Natural killer cell (primary cell): ENCODE measurements around the gene TMEM38A. TPM values are rescaled to one million over a fixed set of nuclear protein-coding genes. Genes with fewer than 3 reads are reported as not detected.

Source experiments
- ATAC-seq, 3 donors: fragments of 150-1000 bp in 2 of 3; fragments of 200-7000 bp in 1 of 3; cut with Tn5 transposase; 1 replicate in 1 of 3; 2 replicates in 2 of 3; pipeline ENCODE4 v1.10.0; 2021; ENCODE audit warnings: mild to moderate bottlenecking in 2 of 3, moderate library complexity in 2 of 3
- DNase-seq, 2 donors: peaks; one replicate each; pipeline versions ENCODE4 v3.0.0 to v3.0.0-alpha.2; 2013 to 2021; ENCODE audit warnings: mixed read lengths in 1 of 2
- H3K27ac ChIP-seq: one replicate; pipeline ENCODE4 v1.5.1; 2013; ENCODE audit warnings: mild to moderate bottlenecking, low read length
- H3K27me3 ChIP-seq: one replicate; pipeline ENCODE4 v1.6.1; 2013; ENCODE audit warnings: low read length; ENCODE audit not compliant: control insufficient read depth, insufficient read depth
- H3K36me3 ChIP-seq: one replicate; pipeline ENCODE4 v1.6.1; 2013; ENCODE audit warnings: low read length; ENCODE audit not compliant: control insufficient read depth, insufficient read depth
- H3K4me1 ChIP-seq: one replicate; pipeline ENCODE4 v1.6.1; 2013; ENCODE audit warnings: low read length; ENCODE audit not compliant: control insufficient read depth, insufficient read depth
- H3K4me3 ChIP-seq: one replicate; pipeline ENCODE4 v1.5.1; 2013; ENCODE audit warnings: low read length
- H3K9me3 ChIP-seq: one replicate; pipeline ENCODE4 v1.6.1; 2013; ENCODE audit warnings: low read length; ENCODE audit not compliant: control insufficient read depth, insufficient read depth
- H3K27ac Mint-ChIP-seq, 2 donors: one replicate each; pipeline ENCODE4 v1.8.0; 2022; ENCODE audit warnings: mild to moderate bottlenecking in 2 of 2, mixed read lengths in 2 of 2, moderate library complexity in 1 of 2
- H3K27me3 Mint-ChIP-seq, 2 donors: one replicate each; pipeline ENCODE4 v1.8.0; 2022; ENCODE audit warnings: low read depth in 2 of 2, mixed read lengths in 2 of 2
- H3K36me3 Mint-ChIP-seq: one replicate; pipeline ENCODE4 v1.8.0; 2022; ENCODE audit warnings: mixed read lengths
- H3K4me1 Mint-ChIP-seq, 2 donors: one replicate each; pipeline ENCODE4 v1.8.0; 2022; ENCODE audit warnings: mixed read lengths in 2 of 2
- H3K4me3 Mint-ChIP-seq: one replicate; pipeline ENCODE4 v1.8.0; 2022; ENCODE audit warnings: mild to moderate bottlenecking, moderate library complexity, mixed read lengths
- H3K9me3 Mint-ChIP-seq, 2 donors: one replicate each; pipeline ENCODE4 v1.8.0; 2022; ENCODE audit warnings: mixed read lengths in 2 of 2
- CTCF ChIP-seq: fragments of 200-600 bp; IDR thresholded peaks from one replicate; pipeline ENCODE4 v1.8.0; 2022; ENCODE audit warnings: antibody characterized with exemption
- WGBS: methylation state at CpG from one replicate; pipeline ENCODE4 v1.1.7; 2013; ENCODE audit warnings: missing lambda C conversion rate; ENCODE audit not compliant: insufficient coverage; 5-methylcytosine and 5-hydroxymethylcytosine counted together
- intact Hi-C: fragments of 100-400 bp; cut with micrococcal nuclease; formaldehyde crosslinking; loops from one replicate; pipeline ENCODE4 v1.14.2; 2022
- total RNA-seq, 4 donors: library from RNA; stranded (reverse); fragments of 120-200 nt in 1 of 4; gene quantifications; one replicate each; pipeline versions ENCODE4 v1.2.3 to v1.2.4, GENCODE V29; 2013 to 2022

TMEM38A gene
- total RNA-seq, 3 donors from 2014 or later (not counting 1 experiment from before 2014, with no cell fraction given) = 0.29 to 2.2 (median 0.89) TPM

DNA sequence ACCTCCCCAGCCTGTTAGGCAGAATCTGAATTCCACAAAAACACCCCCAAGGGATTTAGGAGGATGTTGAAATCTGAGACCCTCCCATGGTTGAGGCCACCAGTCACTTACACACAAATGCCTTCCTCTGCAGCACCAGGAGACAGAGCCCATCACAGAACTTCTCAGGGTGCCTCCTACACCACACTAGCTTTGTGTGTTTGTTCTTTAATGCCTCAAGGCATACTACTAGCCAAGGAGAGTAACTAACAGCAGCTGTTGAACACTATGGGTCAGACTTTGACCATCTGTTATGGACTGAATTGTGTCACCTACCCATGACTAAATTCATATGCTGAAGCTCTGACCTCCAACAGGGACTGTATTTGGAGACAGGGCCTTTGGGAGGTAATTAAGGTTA lies 23.4 kb upstream of the TMEM38A start:
- DNase-seq (no peak), ATAC-seq (no peak)
- peaks cover 10 to 16% of the 10 kb centered on the region in 2 donors for H3K4me1 Mint-ChIP-seq
- no peak for TF ChIP-seq CTCF
- H3K36me3 Mint-ChIP-seq = no peaks in the 10 kb centered on the region
- Histone ChIP-seq H3K4me3 (no peak overlapping the region), H3K4me1 (peaks cover 13% of the 10 kb centered on the region), H3K27me3 (no peaks in the 10 kb centered on the region), H3K36me3 (peaks cover 36% of the 10 kb centered on the region), H3K27ac (no peak overlapping the region), H3K9me3 (no peaks in the 10 kb centered on the region)
- H3K27me3 Mint-ChIP-seq = no peaks in the 10 kb centered on the region
- H3K9me3 Mint-ChIP-seq = no peaks in the 10 kb centered on the region
- intact Hi-C loops = no loop called here
- H3K4me3 Mint-ChIP-seq = no peak overlapping the region
- H3K27ac Mint-ChIP-seq = peak overlapping the region in 1 of 2 donors; percentile 33

GRCh38 chr19:16638666-16639065 lies 22.3 kb upstream of the TMEM38A start:
- Histone ChIP-seq H3K27ac (no peak overlapping the region), H3K4me1 (peaks cover 13% of the 10 kb centered on the region), H3K4me3 (no peak overlapping the region), H3K36me3 (peaks cover 38% of the 10 kb centered on the region), H3K27me3 (no peaks in the 10 kb centered on the region), H3K9me3 (no peaks in the 10 kb centered on the region)
- peaks cover 13 to 16% of the 10 kb centered on the region in 2 donors for H3K4me1 Mint-ChIP-seq
- no peaks in the 10 kb centered on the region for H3K27me3 Mint-ChIP-seq
- no peaks in the 10 kb centered on the region for H3K36me3 Mint-ChIP-seq
- intact Hi-C loops = no loop called here
- ATAC-seq (no peak), DNase-seq (no peak)
- 100% methylated on average over 1 of the region's 1 CpG for WGBS
- peak overlapping the region; percentile 5 to 26 for H3K27ac Mint-ChIP-seq
- no peak overlapping the region for H3K4me3 Mint-ChIP-seq
- no peak for TF ChIP-seq CTCF
- H3K9me3 Mint-ChIP-seq = no peaks in the 10 kb centered on the region

- Histone ChIP-seq H3K4me1 (peaks cover 13% of the 10 kb centered on the region), H3K27me3 (no peaks in the 10 kb centered on the region), H3K27ac (no peak overlapping the region), H3K36me3 (peaks cover 53% of the 10 kb centered on the region), H3K4me3 (no peak overlapping the region), H3K9me3 (no peaks in the 10 kb centered on the region)
- no peak for DNase-seq
- no CpG with 5 or more reads among the region's 1 CpG for WGBS
- Mint-ChIP-seq H3K27ac (no peak overlapping the region), H3K4me3 (no peak overlapping the region), H3K36me3 (no peaks in the 10 kb centered on the region), H3K27me3 (no peaks in the 10 kb centered on the region), H3K4me1 (peaks cover 7 to 16% of the 10 kb centered on the region in 2 donors), H3K9me3 (no peaks in the 10 kb centered on the region)
- TF ChIP-seq CTCF = no peak
- ATAC-seq = no peak
- intact Hi-C loops = no loop called here
Observed at GRCh38 chr19:16640951-16641350, 20.0 kb upstream of the TMEM38A start.

DNA sequence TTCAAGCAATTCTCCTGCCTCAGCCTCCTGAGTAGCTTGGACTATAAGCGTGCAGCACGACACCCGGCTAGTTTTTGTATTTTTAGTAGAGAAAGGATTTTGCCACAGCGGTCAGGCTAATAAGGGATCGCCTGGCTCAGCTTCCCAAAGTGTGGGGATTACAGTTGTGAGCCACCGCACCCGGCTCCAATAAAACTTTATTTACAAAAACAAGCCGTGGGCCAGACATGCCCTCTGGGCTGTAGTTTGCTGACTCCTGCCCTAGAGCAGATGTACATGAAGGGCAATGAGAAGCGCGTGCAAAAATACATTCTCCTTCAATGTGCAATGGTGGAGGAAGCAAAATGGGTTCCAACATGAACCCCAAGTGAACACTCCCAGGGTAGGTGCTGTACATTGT lies 19.2 kb upstream of the TMEM38A start:
- Histone ChIP-seq H3K9me3 (no peaks in the 10 kb centered on the region), H3K36me3 (peaks cover 58% of the 10 kb centered on the region), H3K4me3 (no peak overlapping the region), H3K4me1 (peaks cover 13% of the 10 kb centered on the region), H3K27ac (no peak overlapping the region), H3K27me3 (no peaks in the 10 kb centered on the region)
- ATAC-seq (no peak), DNase-seq (no peak)
- no peak for TF ChIP-seq CTCF
- H3K27ac Mint-ChIP-seq = no peak overlapping the region
- H3K9me3 Mint-ChIP-seq = no peaks in the 10 kb centered on the region
- H3K36me3 Mint-ChIP-seq = no peaks in the 10 kb centered on the region
- intact Hi-C loops = no loop called here
- H3K4me3 Mint-ChIP-seq = no peak overlapping the region
- WGBS = 99% methylated on average over 10 of the region's 10 CpGs
- peaks cover 5 to 16% of the 10 kb centered on the region in 2 donors for H3K4me1 Mint-ChIP-seq
- H3K27me3 Mint-ChIP-seq = no peaks in the 10 kb centered on the region
